Keratinocyte (primary cell): ENCODE data around the gene BTF3L4. TPM values are rescaled to one million over a fixed set of nuclear protein-coding genes. Genes with fewer than 3 reads are reported as not detected.
"Not testable (repeated sequence)": the region's sequence is repeated elsewhere in the genome, so short reads cannot be mapped to it uniquely, and the experiment has no call there.

Experiments used
- DNase-seq: peaks from one replicate; pipeline ENCODE4 v3.0.0-alpha.2; 2011; ENCODE audit warnings: low read depth, missing footprints, low spot score
- FAIRE-seq: peaks from 2 replicates; lab custom pipeline; 2011; peaks lifted over from hg19 to GRCh38; lab: Jason Lieb, UNC
- H2AFZ ChIP-seq: 2 replicates; pipeline ENCODE4 v1.6.0; 2012; ENCODE audit warnings: low read length, control low read depth, inconsistent platforms; ENCODE audit not compliant: control insufficient read depth
- H3K27ac ChIP-seq: 2 replicates; pipeline ENCODE4 v1.5.1; 2011; ENCODE audit warnings: low read length; ENCODE audit not compliant: control insufficient read depth, insufficient read depth
- H3K27me3 ChIP-seq: 3 replicates; pipeline ENCODE4 v1.6.0; 2011; ENCODE audit warnings: low read length; ENCODE audit not compliant: control insufficient read depth, insufficient read depth; ENCODE audit errors: extremely low read depth
- H3K36me3 ChIP-seq, 2 experiments: 2 replicates in 1 of 2; 3 replicates in 1 of 2; pipeline ENCODE4 v1.5.1; 2011; ENCODE audit warnings: low read length in 2 of 2, mild to moderate bottlenecking in 1 of 2; ENCODE audit not compliant: control insufficient read depth in 2 of 2, insufficient read depth in 2 of 2; ENCODE audit errors: extremely low read depth in 1 of 2
- H3K4me1 ChIP-seq: 3 replicates; pipeline ENCODE4 v1.5.1; 2011; ENCODE audit warnings: low read length; ENCODE audit not compliant: control insufficient read depth, insufficient read depth; ENCODE audit errors: extremely low read depth
- H3K4me2 ChIP-seq: 3 replicates; pipeline ENCODE4 v1.6.0; 2011; ENCODE audit warnings: low read depth, low read length; ENCODE audit not compliant: control insufficient read depth, insufficient read depth; ENCODE audit errors: extremely low read depth
- H3K4me3 ChIP-seq, 3 experiments: fragments of 200-600 bp in 1 of 3; sonication (generic) in 1 of 3; 2 replicates in 2 of 3; 3 replicates in 1 of 3; pipeline ENCODE4 v1.5.1; 2011 to 2016; ENCODE audit warnings: low read length in 3 of 3, mild to moderate bottlenecking in 3 of 3, control low read depth in 2 of 3, inconsistent platforms in 1 of 3, low read depth in 1 of 3, mixed read lengths in 1 of 3, mixed run types in 1 of 3, moderate library complexity in 1 of 3; ENCODE audit not compliant: control insufficient read depth in 2 of 3, insufficient read depth in 2 of 3; ENCODE audit errors: extremely low read depth in 1 of 3
- H3K79me2 ChIP-seq: 2 replicates; pipeline ENCODE4 v1.6.0; 2012; ENCODE audit warnings: low read length; ENCODE audit not compliant: control insufficient read depth, insufficient read depth
- H3K9ac ChIP-seq: 3 replicates; pipeline ENCODE4 v1.6.0; 2011; ENCODE audit warnings: low read length; ENCODE audit not compliant: control insufficient read depth, insufficient read depth; ENCODE audit errors: extremely low read depth
- H3K9me1 ChIP-seq: 3 replicates; pipeline ENCODE4 v1.6.0; 2011; ENCODE audit warnings: low read length; ENCODE audit not compliant: control insufficient read depth, insufficient read depth; ENCODE audit errors: extremely low read depth
- H3K9me3 ChIP-seq: 2 replicates; pipeline ENCODE4 v1.5.1; 2012; ENCODE audit warnings: low read depth, low read length; ENCODE audit not compliant: control insufficient read depth
- H4K20me1 ChIP-seq: 3 replicates; pipeline ENCODE4 v1.6.0; 2011; ENCODE audit warnings: low read length; ENCODE audit not compliant: control insufficient read depth, insufficient read depth; ENCODE audit errors: extremely low read depth
- EZH2 ChIP-seq: IDR thresholded peaks from one replicate; pipeline ENCODE4 v1.6.1; 2012; ENCODE audit warnings: inconsistent platforms, mild to moderate bottlenecking, low read length, moderate library complexity
- dilution Hi-C: fragments of 300-500 bp; cut with MboI; formaldehyde crosslinking; loops from one replicate; pipeline ENCODE4 v1.7.0; 2020; ENCODE audit warnings: low sequenced_read_pairs; ENCODE audit not compliant: extremely low pct_ligation_motif_present
- polyA plus RNA-seq, 5 experiments: library from polyadenylated mRNA; depleted of rRNA in 3 of 5; stranded (reverse) in 3 of 5; stranded (forward) in 1 of 5; unstranded in 1 of 5; fragments of >200 nt; gene quantifications; 1 replicate in 1 of 5; 2 replicates in 3 of 5; 3 replicates in 1 of 5; pipeline versions ENCODE4 v1.2.1 to v1.2.3, GENCODE V29; 2011 to 2012; ENCODE audit warnings: missing spikeins in 2 of 5, low read depth in 1 of 5, low replicate concordance in 1 of 5
- TF ChIP-seq, protein P1 (sequence below), 3 experiments: IDR thresholded peaks in 1 of 3; conservative IDR thresholded peaks in 1 of 3; optimal IDR thresholded peaks in 1 of 3; 2 replicates in 2 of 3; 3 replicates in 1 of 3; pipeline versions ENCODE3 to v1.5.1; 2011; ENCODE audit warnings: low read length in 3 of 3, mild to moderate bottlenecking in 3 of 3, moderate library complexity in 2 of 3, control low read depth in 1 of 3, inconsistent platforms in 1 of 3; ENCODE audit not compliant: insufficient read depth in 2 of 3; ENCODE audit errors: extremely low read depth in 1 of 3

Gene BTF3L4
- polyA plus RNA-seq, 1 donor (not counting 4 experiments of a cell fraction or from before 2014, with no cell fraction given), result 55.4 TPM

DNA sequence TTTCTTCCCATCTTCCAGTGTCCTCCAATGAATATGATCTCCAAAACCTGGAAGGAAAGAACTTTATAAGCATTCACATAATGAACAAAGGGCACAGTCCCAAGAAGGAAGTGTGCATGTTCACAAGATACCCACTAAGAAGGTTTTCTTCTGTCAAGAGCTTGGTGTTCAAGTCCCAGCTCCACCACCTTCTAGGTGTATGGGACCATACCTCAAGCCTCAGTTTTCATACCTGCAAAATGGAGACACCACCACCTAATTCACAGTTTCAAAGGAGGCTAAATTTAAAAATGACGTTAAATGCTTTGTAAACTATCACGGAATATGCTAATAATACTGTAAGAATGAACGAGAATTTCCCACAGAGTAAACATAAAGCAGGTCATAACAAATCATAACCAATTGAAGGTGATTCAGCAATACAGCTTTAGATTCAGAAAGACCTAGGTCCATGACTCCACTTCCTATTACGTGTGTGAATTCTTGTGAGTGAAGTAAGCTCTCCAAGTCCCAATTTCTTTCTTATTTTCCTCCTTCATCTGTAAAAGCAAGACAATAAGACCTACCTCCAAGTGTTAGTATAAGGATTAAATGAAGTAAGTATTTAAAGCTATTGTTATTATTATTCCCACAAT, 14.4 kb upstream of the BTF3L4 start:
- H3K79me2 ChIP-seq, result peaks cover 6% of the 10 kb centered on the region

DNA sequence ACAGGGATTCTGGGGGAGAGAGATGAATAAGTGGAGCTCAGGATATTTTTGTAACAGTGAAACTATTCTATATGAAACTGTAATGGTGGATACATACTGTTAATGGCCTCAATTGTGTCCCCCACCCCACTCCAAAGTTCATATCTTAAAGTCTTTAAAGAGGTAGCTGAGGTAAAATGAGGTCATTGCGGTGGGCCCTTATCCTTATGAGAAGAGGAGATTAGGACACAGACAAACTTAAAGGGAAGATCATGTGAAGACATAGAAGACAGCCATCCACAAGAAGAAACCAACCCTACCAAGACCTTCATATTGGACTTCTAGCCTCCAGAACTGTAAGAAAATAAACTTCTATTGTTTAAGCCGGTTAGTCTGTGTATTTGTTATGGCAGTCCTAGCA, 10.9 kb upstream of the BTF3L4 start:
- Histone ChIP-seq H3K9me1 (no peaks in the 10 kb centered on the region), H3K36me3 (peaks cover 0 to 11% of the 10 kb centered on the region in 2 experiments), H3K9ac (no peak overlapping the region), H3K9me3 (no peaks in the 10 kb centered on the region), H4K20me1 (no peaks in the 10 kb centered on the region), H3K4me1 (peaks cover 9% of the 10 kb centered on the region), H3K79me2 (peaks cover 14% of the 10 kb centered on the region), H3K27ac (no peak overlapping the region), H3K4me2 (no peak overlapping the region), H2AFZ (no peak overlapping the region), H3K4me3 (no peak overlapping the region), H3K27me3 (no peaks in the 10 kb centered on the region)
- no peak for TF ChIP-seq EZH2
- TF ChIP-seq, protein P1, sequence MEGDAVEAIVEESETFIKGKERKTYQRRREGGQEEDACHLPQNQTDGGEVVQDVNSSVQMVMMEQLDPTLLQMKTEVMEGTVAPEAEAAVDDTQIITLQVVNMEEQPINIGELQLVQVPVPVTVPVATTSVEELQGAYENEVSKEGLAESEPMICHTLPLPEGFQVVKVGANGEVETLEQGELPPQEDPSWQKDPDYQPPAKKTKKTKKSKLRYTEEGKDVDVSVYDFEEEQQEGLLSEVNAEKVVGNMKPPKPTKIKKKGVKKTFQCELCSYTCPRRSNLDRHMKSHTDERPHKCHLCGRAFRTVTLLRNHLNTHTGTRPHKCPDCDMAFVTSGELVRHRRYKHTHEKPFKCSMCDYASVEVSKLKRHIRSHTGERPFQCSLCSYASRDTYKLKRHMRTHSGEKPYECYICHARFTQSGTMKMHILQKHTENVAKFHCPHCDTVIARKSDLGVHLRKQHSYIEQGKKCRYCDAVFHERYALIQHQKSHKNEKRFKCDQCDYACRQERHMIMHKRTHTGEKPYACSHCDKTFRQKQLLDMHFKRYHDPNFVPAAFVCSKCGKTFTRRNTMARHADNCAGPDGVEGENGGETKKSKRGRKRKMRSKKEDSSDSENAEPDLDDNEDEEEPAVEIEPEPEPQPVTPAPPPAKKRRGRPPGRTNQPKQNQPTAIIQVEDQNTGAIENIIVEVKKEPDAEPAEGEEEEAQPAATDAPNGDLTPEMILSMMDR (optimal IDR thresholded peaks at IDR 0.05 in 1 of 3, IDR thresholded peaks at IDR 0.05 in 1 of 3, conservative IDR thresholded peaks at IDR 0.05 in 1 of 3; ENCODE audit: extremely low read depth in 1 of 3, insufficient read depth in 2 of 3, low read length in 3 of 3), result no peak
- DNase-seq (no peak), FAIRE-seq (no peak)
- dilution Hi-C loops, result no loop called here

More for the DNA sequence above, 14.4 kb upstream of the BTF3L4 start:
- Histone ChIP-seq H3K4me2 (no peak overlapping the region), H3K4me1 (peaks cover 9% of the 10 kb centered on the region), H3K27ac (no peak overlapping the region), H3K9me1 (no peaks in the 10 kb centered on the region), H3K9me3 (no peaks in the 10 kb centered on the region), H2AFZ (no peak overlapping the region), H3K9ac (no peak overlapping the region), H4K20me1 (no peaks in the 10 kb centered on the region), H3K27me3 (no peaks in the 10 kb centered on the region), H3K4me3 (no peak overlapping the region), H3K36me3 (peaks cover 1 to 11% of the 10 kb centered on the region in 2 experiments)
- TF ChIP-seq, protein P1 (optimal IDR thresholded peaks at IDR 0.05 in 1 of 3, IDR thresholded peaks at IDR 0.05 in 1 of 3, conservative IDR thresholded peaks at IDR 0.05 in 1 of 3; ENCODE audit: extremely low read depth in 1 of 3, insufficient read depth in 2 of 3, low read length in 3 of 3), result no peak
- TF ChIP-seq EZH2, result no peak
- DNase-seq, result no peak
- no peak for FAIRE-seq
- dilution Hi-C loops, result no loop called here

DNA sequence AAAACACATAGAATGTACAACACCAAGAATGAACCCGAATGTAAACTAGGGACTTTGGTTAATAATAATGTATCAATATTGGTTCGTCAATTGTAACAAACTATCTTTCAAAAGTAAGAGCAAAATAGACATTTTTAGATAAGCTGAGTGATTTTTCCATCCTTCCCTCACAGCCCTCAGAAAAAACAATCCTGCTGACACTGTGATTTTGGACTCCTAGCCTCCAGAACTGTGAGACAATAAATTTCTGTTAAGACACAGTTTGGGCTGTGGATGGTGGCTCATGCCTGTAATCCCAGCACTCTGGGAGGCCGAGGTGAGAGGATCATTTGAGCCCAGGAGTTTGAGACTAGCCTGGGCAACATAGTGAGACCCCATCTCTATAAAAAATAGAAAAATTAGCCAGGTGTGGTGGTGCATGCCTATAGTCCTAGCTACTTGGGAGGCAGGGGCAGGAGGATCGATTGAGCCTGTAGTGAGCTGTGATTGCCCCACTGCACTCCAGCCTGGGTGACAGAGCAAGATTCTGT, 10.4 kb upstream of the BTF3L4 start:
- not testable (repeated sequence) for FAIRE-seq

More for the DNA sequence above, 10.4 kb upstream of the BTF3L4 start:
- H3K9me1 ChIP-seq, H3K9ac ChIP-seq, H3K36me3 ChIP-seq, H3K4me2 ChIP-seq, dilution Hi-C loops, H2AFZ ChIP-seq, H3K4me3 ChIP-seq, H3K4me1 ChIP-seq, H3K27me3 ChIP-seq, DNase-seq, H4K20me1 ChIP-seq, H3K27ac ChIP-seq, H3K9me3 ChIP-seq: not testable (repeated sequence)
- H3K79me2 ChIP-seq, result peaks cover 14% of the 10 kb centered on the region
